ENCODE measurements around the gene DGLUCY.

DNA sequence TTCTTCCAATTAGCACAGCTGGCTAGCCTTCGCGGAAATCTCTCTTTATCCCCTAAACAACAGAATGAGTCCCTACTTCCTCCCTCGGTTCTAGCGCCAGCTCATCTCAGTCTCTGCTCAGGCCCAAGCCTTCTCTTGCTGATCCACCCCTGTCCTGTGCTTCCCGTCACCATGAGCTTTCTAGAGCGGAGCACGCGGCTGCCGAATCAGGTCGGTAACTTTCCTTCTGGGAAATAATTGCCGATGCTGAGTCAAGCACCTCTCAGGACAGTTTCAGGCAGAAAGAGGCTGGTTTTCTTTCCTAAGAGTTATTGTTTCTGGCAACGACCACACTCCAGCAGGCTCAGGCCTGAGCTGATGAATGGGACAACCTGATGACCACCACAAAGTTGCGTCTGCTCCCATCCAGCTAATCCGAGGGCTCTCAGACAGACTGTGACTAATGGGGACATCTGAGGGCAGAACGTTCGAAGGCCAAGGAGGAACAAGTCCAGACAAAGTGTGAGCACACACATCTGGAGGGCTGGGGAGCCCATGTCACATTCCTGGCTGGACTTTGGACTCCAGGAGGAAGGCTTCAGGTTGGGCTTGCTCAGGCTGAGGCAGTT lies 144.2 kb downstream of the DGLUCY start:
- TF ChIP-seq, protein P1, sequence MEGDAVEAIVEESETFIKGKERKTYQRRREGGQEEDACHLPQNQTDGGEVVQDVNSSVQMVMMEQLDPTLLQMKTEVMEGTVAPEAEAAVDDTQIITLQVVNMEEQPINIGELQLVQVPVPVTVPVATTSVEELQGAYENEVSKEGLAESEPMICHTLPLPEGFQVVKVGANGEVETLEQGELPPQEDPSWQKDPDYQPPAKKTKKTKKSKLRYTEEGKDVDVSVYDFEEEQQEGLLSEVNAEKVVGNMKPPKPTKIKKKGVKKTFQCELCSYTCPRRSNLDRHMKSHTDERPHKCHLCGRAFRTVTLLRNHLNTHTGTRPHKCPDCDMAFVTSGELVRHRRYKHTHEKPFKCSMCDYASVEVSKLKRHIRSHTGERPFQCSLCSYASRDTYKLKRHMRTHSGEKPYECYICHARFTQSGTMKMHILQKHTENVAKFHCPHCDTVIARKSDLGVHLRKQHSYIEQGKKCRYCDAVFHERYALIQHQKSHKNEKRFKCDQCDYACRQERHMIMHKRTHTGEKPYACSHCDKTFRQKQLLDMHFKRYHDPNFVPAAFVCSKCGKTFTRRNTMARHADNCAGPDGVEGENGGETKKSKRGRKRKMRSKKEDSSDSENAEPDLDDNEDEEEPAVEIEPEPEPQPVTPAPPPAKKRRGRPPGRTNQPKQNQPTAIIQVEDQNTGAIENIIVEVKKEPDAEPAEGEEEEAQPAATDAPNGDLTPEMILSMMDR (IDR thresholded peaks at IDR 0.05) = no peak
- no peak for TF ChIP-seq EP300 (IDR thresholded peaks at IDR 0.05)
- TF ChIP-seq POLR2A (IDR thresholded peaks at IDR 0.05) = no peak

Data from ovary (tissue), 3 donors.